ENCODE data around the gene THBS4. TPM values are rescaled to one million over a fixed set of nuclear protein-coding genes. Genes with fewer than 3 reads are reported as not detected.

The THBS4 gene
- 0.30 TPM for polyA plus RNA-seq (2012; ENCODE audit: low read depth, missing spikeins)

DNA sequence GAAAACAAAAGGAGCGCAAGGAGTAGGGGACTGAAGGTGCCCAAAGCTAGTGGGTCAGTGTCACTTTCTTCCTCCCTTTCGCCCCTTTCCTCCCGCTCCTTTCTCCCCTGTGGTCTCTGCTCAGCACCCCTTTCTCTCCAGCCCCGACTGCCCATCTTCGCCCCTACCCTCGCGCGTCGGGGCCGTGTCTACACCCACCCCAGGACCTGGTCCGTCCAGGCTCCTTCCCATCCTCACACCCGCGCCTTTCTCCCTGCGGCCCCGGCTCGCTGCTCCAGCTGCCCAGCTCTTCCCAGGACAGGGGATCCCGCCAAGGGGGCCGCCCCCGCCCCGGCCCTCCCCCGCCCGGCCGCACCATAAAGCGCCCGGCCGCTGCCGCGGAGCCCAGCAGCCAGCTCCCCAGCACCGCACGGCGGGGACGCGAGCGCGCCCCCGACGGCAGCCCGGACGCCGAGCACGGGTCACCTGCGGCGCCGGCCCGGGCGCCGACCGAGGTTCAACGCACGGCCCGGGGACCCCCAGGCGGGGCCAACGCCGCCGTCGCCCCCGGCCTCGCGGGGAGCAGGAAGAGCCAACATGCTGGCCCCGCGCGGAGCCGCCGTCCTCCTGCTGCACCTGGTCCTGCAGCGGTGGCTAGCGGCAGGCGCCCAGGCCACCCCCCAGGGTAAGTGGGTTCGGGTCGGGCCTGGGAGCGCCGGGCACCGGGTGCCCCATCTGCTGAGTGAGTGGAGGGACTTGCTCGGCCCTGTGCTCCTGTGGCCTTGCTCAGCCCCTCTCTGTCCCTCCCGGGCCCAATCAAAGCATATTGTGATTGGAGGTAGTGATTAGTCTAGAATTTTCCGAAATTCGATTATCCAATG is at the start of gene THBS4:
TSS of gene THBS4 (plus strand) at position 387 of the 860 bp plus-strand sequence. CDS start at position 577, 190 bp downstream.
- FAIRE-seq (no peak), DNase-seq (ENCODE audit: insufficient read length, low spot score) (no peak)
- TF ChIP-seq POU2F2 (IDR thresholded peaks at IDR 0.05; ENCODE audit: low read depth, low read length) (no peak), SPI1 (IDR thresholded peaks at IDR 0.05; ENCODE audit: low read depth, low read length) (no peak), PAX5 (IDR thresholded peaks at IDR 0.05; ENCODE audit: insufficient read depth, low read length, severe bottlenecking) (no peak), POLR2A (IDR thresholded peaks at IDR 0.05; ENCODE audit: low read depth, low read length) (no peak), POLR2AphosphoS5 (IDR thresholded peaks at IDR 0.05; ENCODE audit: low read depth, low read length) (no peak), TAF1 (IDR thresholded peaks at IDR 0.05; ENCODE audit: low read depth, low read length) (no peak)

DNA sequence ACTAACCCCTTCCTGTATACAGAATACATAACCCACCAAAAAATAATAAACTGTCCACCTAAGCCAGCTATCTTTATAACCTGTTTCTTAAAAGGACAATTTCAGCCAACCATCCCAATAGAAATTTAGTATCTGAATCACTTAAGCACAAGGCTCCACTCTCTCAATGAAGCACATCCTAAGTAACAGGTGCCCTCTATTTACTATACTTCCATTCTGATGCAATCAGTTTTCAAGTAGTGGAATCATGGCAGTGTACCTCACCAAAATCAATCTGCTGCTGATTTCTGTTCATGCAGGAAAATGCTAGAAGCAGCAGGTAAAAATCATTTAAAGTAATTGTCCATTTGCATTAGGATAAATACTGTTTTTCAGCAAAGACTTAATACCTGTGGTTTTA is 48.9 kb upstream of the THBS4 start:
- TF ChIP-seq POU2F2 (IDR thresholded peaks at IDR 0.05; ENCODE audit: low read depth, low read length) (no peak), SPI1 (IDR thresholded peaks at IDR 0.05; ENCODE audit: low read depth, low read length) (no peak), POLR2AphosphoS5 (IDR thresholded peaks at IDR 0.05; ENCODE audit: low read depth, low read length) (no peak), PAX5 (IDR thresholded peaks at IDR 0.05; ENCODE audit: insufficient read depth, low read length, severe bottlenecking) (no peak), TAF1 (IDR thresholded peaks at IDR 0.05; ENCODE audit: low read depth, low read length) (no peak), POLR2A (IDR thresholded peaks at IDR 0.05; ENCODE audit: low read depth, low read length) (no peak)
- FAIRE-seq = no peak
- no peak for DNase-seq (ENCODE audit: insufficient read length, low spot score)

DNA sequence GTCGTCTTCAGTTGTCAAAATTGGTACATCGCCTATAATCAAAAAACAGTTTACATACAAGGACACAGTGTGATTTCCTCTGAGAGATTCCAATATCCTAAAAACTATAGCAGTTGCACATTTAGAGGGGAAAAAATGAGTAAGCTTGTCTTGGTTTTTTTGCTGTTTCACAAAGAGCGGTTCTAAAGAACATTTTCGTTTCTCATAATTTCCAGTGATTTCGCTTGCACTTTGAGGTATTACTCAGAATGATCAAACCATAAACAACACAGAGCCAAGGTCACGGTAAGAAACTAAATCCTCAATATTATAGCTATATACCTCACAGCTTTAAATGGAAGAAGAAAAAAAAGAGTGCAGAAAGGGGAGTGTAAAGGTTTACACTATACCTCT is 44.9 kb upstream of the THBS4 start:
- DNase-seq (ENCODE audit: insufficient read length, low spot score) (peak; percentile 13), FAIRE-seq (no peak)
- TF ChIP-seq POU2F2 (IDR thresholded peaks at IDR 0.05; ENCODE audit: low read depth, low read length) (no peak), POLR2AphosphoS5 (IDR thresholded peaks at IDR 0.05; ENCODE audit: low read depth, low read length) (no peak), POLR2A (IDR thresholded peaks at IDR 0.05; ENCODE audit: low read depth, low read length) (no peak), SPI1 (IDR thresholded peaks at IDR 0.05; ENCODE audit: low read depth, low read length) (no peak), PAX5 (IDR thresholded peaks at IDR 0.05; ENCODE audit: insufficient read depth, low read length, severe bottlenecking) (no peak), TAF1 (IDR thresholded peaks at IDR 0.05; ENCODE audit: low read depth, low read length) (no peak)

DNA sequence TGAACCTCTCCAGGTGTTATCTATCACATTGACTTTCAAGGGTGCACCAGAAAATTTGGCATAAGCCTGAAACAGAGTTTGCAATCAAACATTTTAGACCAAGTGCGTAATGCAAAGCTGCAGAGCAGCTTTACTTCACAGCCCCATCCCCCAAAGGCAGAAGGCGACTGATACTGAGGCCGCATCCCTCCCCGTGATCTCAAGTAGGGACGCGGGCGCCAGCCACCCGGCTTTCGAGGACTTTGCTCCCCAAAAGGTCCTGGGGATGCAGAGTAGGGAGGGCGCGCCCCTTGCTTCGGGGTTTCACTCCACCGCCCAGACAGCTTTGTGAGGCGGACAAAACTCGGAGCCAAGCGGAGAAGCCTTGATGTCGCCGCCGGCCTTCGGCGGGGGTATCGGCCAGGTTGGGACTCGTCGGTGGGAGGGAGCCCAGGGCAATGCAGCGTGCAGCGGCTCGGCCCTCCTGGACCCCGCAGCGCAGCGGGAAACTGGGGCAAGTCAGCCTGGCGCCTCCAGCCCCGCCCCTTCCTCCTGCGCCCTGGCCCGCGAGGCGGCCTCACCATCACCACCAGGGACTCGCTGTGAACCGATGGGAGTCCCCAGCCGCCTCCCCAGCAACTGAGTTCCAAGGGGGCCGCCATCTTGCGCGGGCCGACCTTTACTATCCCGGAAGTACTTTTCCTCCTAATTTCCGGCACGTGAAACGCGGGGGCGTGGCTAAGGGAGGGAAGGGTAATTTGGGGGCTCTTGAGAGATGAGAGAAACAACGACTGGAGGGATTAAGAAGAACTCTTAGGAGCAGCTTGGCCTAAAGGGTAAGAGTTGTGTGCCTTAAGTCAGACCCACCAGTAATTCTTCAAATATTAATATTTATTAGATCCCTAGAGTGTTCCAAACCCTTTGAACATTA is 44.3 kb upstream of the THBS4 start, which contains the start of gene MTX3:
TSS of gene MTX3 (minus strand) at position 665 of the 910 bp plus-strand sequence. CDS start at position 641, 24 bp downstream.
- TF ChIP-seq SPI1 (IDR thresholded peaks at IDR 0.05; ENCODE audit: low read depth, low read length) = 0 out of 2 replicates have a peak, but pooled peaks have one; percentile 7
- no peak for TF ChIP-seq PAX5 (IDR thresholded peaks at IDR 0.05; ENCODE audit: insufficient read depth, low read length, severe bottlenecking)
- TF ChIP-seq TAF1 (IDR thresholded peaks at IDR 0.05; ENCODE audit: low read depth, low read length) = peak; percentile 73
- TF ChIP-seq POLR2AphosphoS5 (IDR thresholded peaks at IDR 0.05; ENCODE audit: low read depth, low read length) = peak; percentile 44; the same call in 1 of the 2 replicates
- peak; percentile 44; the same call in 1 of the 2 replicates for TF ChIP-seq POU2F2 (IDR thresholded peaks at IDR 0.05; ENCODE audit: low read depth, low read length)
- TF ChIP-seq POLR2A (IDR thresholded peaks at IDR 0.05; ENCODE audit: low read depth, low read length) = peak; percentile 68
- DNase-seq (ENCODE audit: insufficient read length, low spot score) (peak; percentile 54), FAIRE-seq (peak; percentile 92)

DNA sequence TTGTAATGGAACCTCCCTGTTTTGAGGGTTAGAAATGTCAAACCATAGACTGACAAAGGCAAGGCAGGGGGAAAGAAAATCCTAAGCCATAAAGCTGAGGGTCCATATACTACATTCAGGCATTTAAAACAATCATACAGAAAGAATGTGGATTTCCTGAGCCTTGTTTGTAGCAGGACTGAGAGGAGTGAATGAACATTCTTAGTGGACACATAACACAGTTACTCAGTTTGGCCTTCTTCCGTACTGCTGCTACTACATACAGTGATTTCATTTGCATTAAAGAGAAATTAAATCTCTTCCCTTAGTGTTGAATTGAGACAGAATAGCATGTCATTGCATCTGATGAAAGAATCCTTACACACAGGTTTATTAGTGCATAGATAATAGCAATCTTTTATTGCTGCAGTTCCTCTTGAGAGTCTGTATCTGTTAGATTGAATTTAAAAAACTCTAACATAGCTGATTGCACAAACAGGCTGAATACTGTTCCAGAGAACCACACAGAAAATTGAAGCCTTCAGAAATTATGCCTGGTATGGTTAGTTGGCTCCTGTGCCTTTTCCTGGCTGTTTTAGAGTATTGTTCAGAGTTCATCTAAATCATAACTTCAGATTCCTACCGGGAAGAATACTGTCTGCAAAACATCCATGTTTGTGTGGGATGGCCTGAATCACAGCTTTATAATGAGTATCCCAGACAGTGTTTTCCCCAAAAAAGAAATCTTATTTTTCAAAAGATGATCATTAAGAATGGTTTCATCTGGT is 42.1 kb upstream of the THBS4 start:
- FAIRE-seq = peak; percentile 28
- TF ChIP-seq POLR2AphosphoS5 (IDR thresholded peaks at IDR 0.05; ENCODE audit: low read depth, low read length) (no peak), POU2F2 (IDR thresholded peaks at IDR 0.05; ENCODE audit: low read depth, low read length) (no peak), PAX5 (IDR thresholded peaks at IDR 0.05; ENCODE audit: insufficient read depth, low read length, severe bottlenecking) (no peak), TAF1 (IDR thresholded peaks at IDR 0.05; ENCODE audit: low read depth, low read length) (no peak), SPI1 (IDR thresholded peaks at IDR 0.05; ENCODE audit: low read depth, low read length) (no peak), POLR2A (IDR thresholded peaks at IDR 0.05; ENCODE audit: low read depth, low read length) (no peak)
- DNase-seq (ENCODE audit: insufficient read length, low spot score) = no peak

DNA sequence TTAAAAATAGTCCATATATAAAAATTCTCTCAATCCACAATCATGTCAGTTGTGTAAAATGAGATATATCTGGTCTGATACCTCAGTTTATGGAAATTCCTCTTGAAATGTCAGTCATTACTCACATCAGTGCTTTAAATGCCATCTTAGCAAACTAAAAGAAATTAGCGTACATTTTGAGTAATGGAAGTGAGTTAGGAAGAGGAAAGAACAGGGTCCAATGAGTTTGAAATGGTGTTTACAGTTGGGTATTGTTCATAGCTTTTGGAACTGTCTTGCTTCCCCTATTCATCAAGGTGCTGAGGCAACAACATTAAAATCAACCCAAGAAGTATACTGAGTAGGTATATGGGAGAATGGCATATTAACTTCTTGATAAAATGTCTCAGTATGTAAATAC is 35.4 kb upstream of the THBS4 start:
- FAIRE-seq = no peak

DNA sequence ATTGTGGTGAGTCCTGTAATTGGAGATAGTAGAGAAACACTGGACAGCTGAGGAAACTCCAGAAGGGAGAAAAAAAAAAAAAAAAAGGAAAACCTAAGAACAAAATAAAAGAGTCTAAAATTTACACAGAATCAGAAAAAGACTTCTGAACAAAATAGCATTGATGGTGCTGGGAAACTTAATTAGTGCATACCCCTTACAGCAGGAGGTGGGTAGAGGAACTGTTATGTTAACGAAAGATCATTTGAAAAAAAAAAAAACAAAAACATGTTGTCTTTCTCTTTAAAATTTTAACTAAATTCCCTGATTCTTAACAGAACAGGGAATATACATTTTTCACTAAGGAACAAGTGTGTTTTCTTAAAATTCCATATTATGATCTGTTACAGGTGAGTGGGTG is 32.5 kb upstream of the THBS4 start:
- no peak for FAIRE-seq
- TF ChIP-seq TAF1 (IDR thresholded peaks at IDR 0.05; ENCODE audit: low read depth, low read length) (no peak), PAX5 (IDR thresholded peaks at IDR 0.05; ENCODE audit: insufficient read depth, low read length, severe bottlenecking) (no peak), SPI1 (IDR thresholded peaks at IDR 0.05; ENCODE audit: low read depth, low read length) (no peak), POLR2AphosphoS5 (IDR thresholded peaks at IDR 0.05; ENCODE audit: low read depth, low read length) (no peak), POU2F2 (IDR thresholded peaks at IDR 0.05; ENCODE audit: low read depth, low read length) (no peak)
- no peak for DNase-seq (ENCODE audit: insufficient read length, low spot score)

More for the DNA sequence above, 35.4 kb upstream of the THBS4 start:
- no peak for DNase-seq (ENCODE audit: insufficient read length, low spot score)
- TF ChIP-seq POU2F2 (IDR thresholded peaks at IDR 0.05; ENCODE audit: low read depth, low read length) = no peak
- TF ChIP-seq PAX5 (IDR thresholded peaks at IDR 0.05; ENCODE audit: insufficient read depth, low read length, severe bottlenecking) = no peak
- TF ChIP-seq POLR2A (IDR thresholded peaks at IDR 0.05; ENCODE audit: low read depth, low read length) = no peak
- TF ChIP-seq SPI1 (IDR thresholded peaks at IDR 0.05; ENCODE audit: low read depth, low read length) = no peak
- TF ChIP-seq TAF1 (IDR thresholded peaks at IDR 0.05; ENCODE audit: low read depth, low read length) = no peak
- no peak for TF ChIP-seq POLR2AphosphoS5 (IDR thresholded peaks at IDR 0.05; ENCODE audit: low read depth, low read length)
